Erythroblast (primary cell): Measurements from ENCODE around the gene RFX8.

Experiments used
- GATA1 ChIP-seq: IDR thresholded peaks from 2 replicates; pipeline ENCODE4 v1.6.1; 2011; ENCODE audit warnings: low read depth, mild to moderate bottlenecking, control low read depth, low read length, moderate library complexity
- POLR2A ChIP-seq: IDR thresholded peaks from 2 replicates; pipeline ENCODE4 v1.6.1; 2011; ENCODE audit warnings: mild to moderate bottlenecking, low read length

GRCh38 chr2:101356055-101356454 is 118.9 kb downstream of the RFX8 start:
- TF ChIP-seq POLR2A (no peak), GATA1 (no peak)
